K562 (cell line): Measurements from ENCODE around the gene PTCRA. TPM values are rescaled to one million over a fixed set of nuclear protein-coding genes. Genes with fewer than 3 reads are reported as not detected.

Source experiments
- DACH1 ChIP-seq: fragments of 450-650 bp; IDR thresholded peaks from 2 replicates; pipeline ENCODE4 v1.6.1; 2018; ENCODE audit not compliant: partially characterized antibody
- HLTF ChIP-seq: fragments of 450-650 bp; IDR thresholded peaks from 2 replicates; pipeline ENCODE4 v1.6.1; 2016
- JUND ChIP-seq, 2 experiments: IDR thresholded peaks; 2 replicates in 1 of 2; 3 replicates in 1 of 2; pipeline ENCODE4 v1.6.1; 2011; ENCODE audit warnings: borderline replicate concordance in 2 of 2, low read depth in 2 of 2, low read length in 2 of 2, improper control_type of control experiment in 1 of 2, missing biosample characterization in 1 of 2, missing genetic modification characterization in 1 of 2, missing genetic modification reagents in 1 of 2
- NFE2 ChIP-seq: IDR thresholded peaks from 2 replicates; pipeline ENCODE4 v1.6.1; 2014; ENCODE audit warnings: antibody characterized with exemption, low read depth
- NR2C2 ChIP-seq, 2 experiments: fragments of 200-800 bp in 1 of 2; sonication (Bioruptor generic) in 1 of 2; sonication (generic) in 1 of 2; formaldehyde crosslinking in 1 of 2; IDR thresholded peaks; 2 replicates each; pipeline versions ENCODE4 v1.6.1 to v1.8.0; 2016 to 2022; ENCODE audit warnings: mild to moderate bottlenecking in 1 of 2, missing compliant biosample characterization in 1 of 2, missing genetic modification characterization in 1 of 2, missing genetic modification reagents in 1 of 2
- NR4A1 ChIP-seq, 2 experiments: fragments of 250-450 bp in 1 of 2; fragments of 450-650 bp in 1 of 2; sonication (Bioruptor Pico) in 1 of 2; IDR thresholded peaks; 2 replicates each; pipeline versions ENCODE4 v1.4.0 to v1.6.1; 2016 to 2020; ENCODE audit warnings: mild to moderate bottlenecking in 2 of 2, missing compliant biosample characterization in 1 of 2, missing genetic modification characterization in 1 of 2, moderate library complexity in 1 of 2
- RAD21 ChIP-seq, 2 experiments: fragments of 250-450 bp in 1 of 2; fragments of 450-650 bp in 1 of 2; sonication (Bioruptor Pico) in 1 of 2; formaldehyde crosslinking in 1 of 2; IDR thresholded peaks in 1 of 2; conservative IDR thresholded peaks in 1 of 2; 2 replicates each; pipeline versions ENCODE4 v1.4.0 to v1.8.0; 2020 to 2022; ENCODE audit warnings: mild to moderate bottlenecking in 2 of 2, moderate library complexity in 1 of 2
- RBBP5 ChIP-seq: fragments of 200-600 bp; sonication (generic); IDR thresholded peaks from 2 replicates; pipeline ENCODE4 v1.6.1; 2012; ENCODE audit warnings: borderline replicate concordance, mild to moderate bottlenecking, low read length, control low read depth, inconsistent platforms; ENCODE audit not compliant: insufficient read depth, poor library complexity, severe bottlenecking
- SIN3A ChIP-seq, 2 experiments: fragments of 150-350 bp in 1 of 2; IDR thresholded peaks; 2 replicates each; pipeline ENCODE4 v1.6.1; 2011 to 2016; ENCODE audit warnings: borderline replicate concordance in 2 of 2, low read depth in 2 of 2, low read length in 2 of 2, mild to moderate bottlenecking in 2 of 2, moderate library complexity in 2 of 2; ENCODE audit not compliant: control insufficient read depth in 1 of 2
- SMAD2 ChIP-seq: fragments of 150-350 bp; IDR thresholded peaks from 2 replicates; pipeline ENCODE4 v1.6.1; 2014; ENCODE audit warnings: low read depth, mild to moderate bottlenecking, low read length
- SMARCA4 ChIP-seq: fragments of 450-650 bp; IDR thresholded peaks from 2 replicates; pipeline ENCODE4 v1.6.1; 2016
- SMARCE1 ChIP-seq: fragments of 450-650 bp; IDR thresholded peaks from 2 replicates; pipeline ENCODE4 v1.7.1; 2016; ENCODE audit warnings: mild to moderate bottlenecking
- ZFX ChIP-seq: sonication (generic); formaldehyde crosslinking; IDR thresholded peaks from 2 replicates; pipeline ENCODE4 v1.8.0; 2022; ENCODE audit warnings: mild to moderate bottlenecking, missing genetic modification reagents, moderate library complexity
- ZNF316 ChIP-seq: fragments of 450-650 bp; IDR thresholded peaks from 2 replicates; pipeline ENCODE4 v1.6.1; 2016
- polyA plus RNA-seq, 8 experiments: library from polyadenylated mRNA; depleted of rRNA in 4 of 8; stranded (reverse) in 5 of 8; unstranded in 3 of 8; fragments of >200 nt; fragmentation: Nextera tagmentation in 2 of 8; fragmentation: Illumina TruSeq in 1 of 8; extraction: Ambion mirVana in 2 of 8; extraction: Trizol in 1 of 8; gene quantifications; 2 replicates each; pipeline versions ENCODE4 v1.2.1 to v1.2.3, GENCODE V29; 2011 to 2014; ENCODE audit warnings: inconsistent platforms in 1 of 8, missing spikeins in 1 of 8
- total RNA-seq, 7 experiments: library from RNA; depleted of rRNA in 6 of 7; stranded (reverse); fragments of >200 nt in 6 of 7; fragmentation: Illumina TruSeq in 2 of 7; extraction: Trizol in 2 of 7; gene quantifications; 2 replicates each; pipeline versions ENCODE4 v1.2.1 to v1.2.3, GENCODE V29; 2011 to 2021; ENCODE audit warnings: low replicate concordance in 1 of 7
- TF ChIP-seq, protein P1 (sequence below), 2 experiments: fragments of 250-450 bp in 1 of 2; fragments of 450-650 bp in 1 of 2; sonication (Bioruptor Pico) in 1 of 2; IDR thresholded peaks; 2 replicates each; pipeline versions ENCODE4 v1.6.1 to v1.8.0; 2016 to 2021; ENCODE audit warnings: mild to moderate bottlenecking in 2 of 2, moderate library complexity in 2 of 2, missing compliant biosample characterization in 1 of 2, missing genetic modification characterization in 1 of 2
- TF ChIP-seq, protein P2 (sequence below): fragments of 450-650 bp; IDR thresholded peaks from 2 replicates; pipeline ENCODE4 v1.6.1; 2016
- TF ChIP-seq, protein P3 (sequence below): fragments of 450-650 bp; IDR thresholded peaks from 2 replicates; pipeline ENCODE4 v1.6.1; 2018; ENCODE audit not compliant: partially characterized antibody
- TF ChIP-seq, protein P4 (sequence below): IDR thresholded peaks from 2 replicates; pipeline ENCODE4 v1.6.1; 2012; ENCODE audit warnings: low read depth, low read length, improper control_type of control experiment, borderline replicate concordance

The PTCRA gene
- total and polyA plus RNA-seq, 9 of the 15 experiments (the other 6 are each of a cell fraction or from before 2014, with no cell fraction given): 0.21 TPM; not detected in 8

DNA sequence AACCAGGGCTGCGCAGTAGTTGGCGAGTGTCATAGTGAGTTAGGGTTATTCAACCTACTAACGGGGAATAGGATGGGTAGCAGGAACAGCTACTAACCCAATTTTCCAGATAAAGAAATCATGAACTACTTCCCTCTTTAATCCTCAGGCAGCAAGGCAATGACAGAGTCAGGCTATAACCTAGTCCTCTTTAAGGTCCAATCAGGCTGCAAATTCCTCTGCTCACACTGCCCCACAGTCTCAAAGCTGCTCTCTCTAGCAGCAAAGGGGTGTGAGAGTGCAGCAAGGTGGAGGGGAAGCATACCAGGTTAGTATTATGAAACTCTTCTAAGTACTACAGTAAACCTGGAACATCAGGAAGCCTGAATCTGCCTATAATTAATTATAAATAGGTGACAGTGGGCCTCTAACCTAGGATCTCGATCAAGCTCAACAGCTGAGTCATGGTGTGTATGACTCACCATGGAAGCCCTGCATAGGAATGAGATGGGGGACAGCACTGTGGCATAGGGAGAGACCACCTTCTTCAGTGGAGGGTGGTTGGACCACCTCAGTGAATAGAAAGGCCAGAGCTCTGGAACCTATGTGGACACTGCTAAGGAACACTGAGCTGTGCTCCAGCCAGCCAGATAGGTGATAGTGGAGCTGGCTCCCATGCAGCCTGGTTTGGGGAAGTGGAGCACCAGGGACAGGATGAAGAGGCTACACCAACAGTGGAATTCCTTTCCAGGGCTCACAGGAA lies 55.2 kb downstream of the PTCRA start (continued):
- TF ChIP-seq NR4A1 (CRISPR knock-in tag; IDR thresholded peaks at IDR 0.05): 0 out of 2 replicates have a peak, but pooled peaks have one; percentile 52
- no peak for TF ChIP-seq NR4A1 (tag; IDR thresholded peaks at IDR 0.05)
- TF ChIP-seq RBBP5: peak; percentile 12
- TF ChIP-seq HLTF: no peak
- TF ChIP-seq, protein P1, sequence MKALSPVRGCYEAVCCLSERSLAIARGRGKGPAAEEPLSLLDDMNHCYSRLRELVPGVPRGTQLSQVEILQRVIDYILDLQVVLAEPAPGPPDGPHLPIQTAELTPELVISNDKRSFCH (CRISPR knock-in tag; IDR thresholded peaks at IDR 0.05): no peak
- TF ChIP-seq, protein P1 (tag; IDR thresholded peaks at IDR 0.05): 0 out of 2 replicates have a peak, but pooled peaks have one; percentile 34
- TF ChIP-seq, protein P2, sequence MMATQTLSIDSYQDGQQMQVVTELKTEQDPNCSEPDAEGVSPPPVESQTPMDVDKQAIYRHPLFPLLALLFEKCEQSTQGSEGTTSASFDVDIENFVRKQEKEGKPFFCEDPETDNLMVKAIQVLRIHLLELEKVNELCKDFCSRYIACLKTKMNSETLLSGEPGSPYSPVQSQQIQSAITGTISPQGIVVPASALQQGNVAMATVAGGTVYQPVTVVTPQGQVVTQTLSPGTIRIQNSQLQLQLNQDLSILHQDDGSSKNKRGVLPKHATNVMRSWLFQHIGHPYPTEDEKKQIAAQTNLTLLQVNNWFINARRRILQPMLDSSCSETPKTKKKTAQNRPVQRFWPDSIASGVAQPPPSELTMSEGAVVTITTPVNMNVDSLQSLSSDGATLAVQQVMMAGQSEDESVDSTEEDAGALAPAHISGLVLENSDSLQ: peak; percentile 92
- no peak for TF ChIP-seq SMAD2
- TF ChIP-seq SIN3A (IDR thresholded peaks at IDR 0.05; ENCODE audit: borderline replicate concordance in 2 of 2, control insufficient read depth in 1 of 2, low read depth in 2 of 2, low read length in 2 of 2): no peak
- peak; percentile 96 for TF ChIP-seq SMARCA4
- TF ChIP-seq, protein P3, sequence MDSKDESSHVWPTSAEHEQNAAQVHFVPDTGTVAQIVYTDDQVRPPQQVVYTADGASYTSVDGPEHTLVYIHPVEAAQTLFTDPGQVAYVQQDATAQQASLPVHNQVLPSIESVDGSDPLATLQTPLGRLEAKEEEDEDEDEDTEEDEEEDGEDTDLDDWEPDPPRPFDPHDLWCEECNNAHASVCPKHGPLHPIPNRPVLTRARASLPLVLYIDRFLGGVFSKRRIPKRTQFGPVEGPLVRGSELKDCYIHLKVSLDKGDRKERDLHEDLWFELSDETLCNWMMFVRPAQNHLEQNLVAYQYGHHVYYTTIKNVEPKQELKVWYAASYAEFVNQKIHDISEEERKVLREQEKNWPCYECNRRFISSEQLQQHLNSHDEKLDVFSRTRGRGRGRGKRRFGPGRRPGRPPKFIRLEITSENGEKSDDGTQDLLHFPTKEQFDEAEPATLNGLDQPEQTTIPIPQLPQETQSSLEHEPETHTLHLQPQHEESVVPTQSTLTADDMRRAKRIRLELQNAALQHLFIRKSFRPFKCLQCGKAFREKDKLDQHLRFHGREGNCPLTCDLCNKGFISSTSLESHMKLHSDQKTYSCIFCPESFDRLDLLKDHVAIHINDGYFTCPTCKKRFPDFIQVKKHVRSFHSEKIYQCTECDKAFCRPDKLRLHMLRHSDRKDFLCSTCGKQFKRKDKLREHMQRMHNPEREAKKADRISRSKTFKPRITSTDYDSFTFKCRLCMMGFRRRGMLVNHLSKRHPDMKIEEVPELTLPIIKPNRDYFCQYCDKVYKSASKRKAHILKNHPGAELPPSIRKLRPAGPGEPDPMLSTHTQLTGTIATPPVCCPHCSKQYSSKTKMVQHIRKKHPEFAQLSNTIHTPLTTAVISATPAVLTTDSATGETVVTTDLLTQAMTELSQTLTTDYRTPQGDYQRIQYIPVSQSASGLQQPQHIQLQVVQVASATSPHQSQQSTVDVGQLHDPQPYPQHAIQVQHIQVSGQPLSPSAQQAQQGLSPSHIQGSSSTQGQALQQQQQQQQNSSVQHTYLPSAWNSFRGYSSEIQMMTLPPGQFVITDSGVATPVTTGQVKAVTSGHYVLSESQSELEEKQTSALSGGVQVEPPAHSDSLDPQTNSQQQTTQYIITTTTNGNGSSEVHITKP: peak; percentile 90
- TF ChIP-seq DACH1: peak; percentile 59
- no peak for TF ChIP-seq RAD21 (CRISPR knock-in tag; conservative IDR thresholded peaks at IDR 0.05 in 1 of 2, IDR thresholded peaks at IDR 0.05 in 1 of 2)
- peak; percentile 98 for TF ChIP-seq NFE2
- TF ChIP-seq, protein P4, sequence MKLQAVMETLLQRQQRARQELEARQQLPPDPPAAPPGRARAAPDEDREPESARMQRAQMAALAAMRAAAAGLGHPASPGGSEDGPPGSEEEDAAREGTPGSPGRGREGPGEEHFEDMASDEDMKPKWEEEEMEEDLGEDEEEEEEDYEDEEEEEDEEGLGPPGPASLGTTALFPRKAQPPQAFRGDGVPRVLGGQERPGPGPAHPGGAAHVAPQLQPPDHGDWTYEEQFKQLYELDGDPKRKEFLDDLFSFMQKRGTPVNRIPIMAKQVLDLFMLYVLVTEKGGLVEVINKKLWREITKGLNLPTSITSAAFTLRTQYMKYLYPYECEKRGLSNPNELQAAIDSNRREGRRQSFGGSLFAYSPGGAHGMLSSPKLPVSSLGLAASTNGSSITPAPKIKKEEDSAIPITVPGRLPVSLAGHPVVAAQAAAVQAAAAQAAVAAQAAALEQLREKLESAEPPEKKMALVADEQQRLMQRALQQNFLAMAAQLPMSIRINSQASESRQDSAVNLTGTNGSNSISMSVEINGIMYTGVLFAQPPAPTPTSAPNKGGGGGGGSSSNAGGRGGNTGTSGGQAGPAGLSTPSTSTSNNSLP: peak; percentile 81; the same call in 1 of the 2 replicates
- TF ChIP-seq ZNF316: peak; percentile 93
- TF ChIP-seq NR2C2 (CRISPR knock-in tag; IDR thresholded peaks at IDR 0.05): no peak
- 0 out of 2 replicates have a peak, but pooled peaks have one; percentile 24 for TF ChIP-seq NR2C2 (tag; IDR thresholded peaks at IDR 0.05)
- TF ChIP-seq SMARCE1: peak; percentile 97
- peak; percentile 99 for TF ChIP-seq JUND (IDR thresholded peaks at IDR 0.05; ENCODE audit: borderline replicate concordance, low read depth, low read length)
- TF ChIP-seq JUND (tag; IDR thresholded peaks at IDR 0.05; ENCODE audit: borderline replicate concordance, low read depth, low read length): peak; percentile 100
- 0 out of 2 replicates have a peak, but pooled peaks have one; percentile 25 for TF ChIP-seq ZFX (CRISPR knock-in tag)
